Tibial nerve (tissue), 4 donors: ENCODE measurements around the gene PRUNE2. TPM values are rescaled to one million over a fixed set of nuclear protein-coding genes. Genes with fewer than 3 reads are reported as not detected.

ENCODE experiments used
- DNase-seq, 2 donors: peaks; one replicate each; pipeline ENCODE4 v3.0.0-alpha.2; 2019; ENCODE audit warnings: low spot score in 2 of 2
- H3K27ac ChIP-seq, 4 donors: fragments of 200-600 bp; sonication (generic) in 3 of 4; one replicate each; pipeline ENCODE4 v1.5.1; 2017 to 2019; ENCODE audit warnings: mild to moderate bottlenecking in 1 of 4
- H3K27me3 ChIP-seq, 2 donors: fragments of 200-600 bp; sonication (generic) in 1 of 2; one replicate each; pipeline versions ENCODE4 v1.5.1 to v1.6.0; 2017 to 2019
- H3K36me3 ChIP-seq, 3 donors: fragments of 200-600 bp; sonication (generic); one replicate each; pipeline ENCODE4 v1.5.1; 2018 to 2019
- H3K4me1 ChIP-seq, 4 donors: fragments of 200-600 bp; sonication (generic) in 3 of 4; one replicate each; pipeline ENCODE4 v1.5.1; 2017 to 2019
- H3K4me3 ChIP-seq, 4 donors: fragments of 200-600 bp; sonication (generic) in 3 of 4; one replicate each; pipeline ENCODE4 v1.5.1; 2017 to 2019; ENCODE audit warnings: mild to moderate bottlenecking in 1 of 4, moderate library complexity in 1 of 4
- H3K9me3 ChIP-seq, 4 donors: fragments of 200-600 bp; sonication (generic) in 3 of 4; one replicate each; pipeline ENCODE4 v1.5.1; 2017 to 2019
- EP300 ChIP-seq, 2 donors: sonication (generic); formaldehyde crosslinking; IDR thresholded peaks; one replicate each; pipeline ENCODE4 v1.6.1; 2017; ENCODE audit warnings: antibody characterized with exemption in 2 of 2, mild to moderate bottlenecking in 1 of 2
- POLR2A ChIP-seq, 2 donors: fragments of 450-650 bp; IDR thresholded peaks; one replicate each; pipeline ENCODE4 v1.6.1; 2017; ENCODE audit warnings: antibody characterized with exemption in 2 of 2, mild to moderate bottlenecking in 2 of 2, moderate library complexity in 2 of 2
- WGBS, 2 donors: methylation state at CpG; one replicate each; pipeline ENCODE4 v1.1.5; 2018; 5-methylcytosine and 5-hydroxymethylcytosine counted together
- total RNA-seq, 4 donors: library from RNA; depleted of rRNA; stranded (reverse); fragments of >200 nt; gene quantifications; one replicate each; pipeline ENCODE4 v1.1.0, GENCODE V29; 2016
- TF ChIP-seq, protein P1 (sequence below), 5 experiments: fragments of 200-600 bp in 3 of 5; fragments of 450-650 bp in 2 of 5; sonication (generic) in 3 of 5; IDR thresholded peaks; one replicate each; pipeline ENCODE4 v1.5.1; 2016 to 2019; ENCODE audit warnings: antibody characterized with exemption in 5 of 5, mild to moderate bottlenecking in 3 of 5, moderate library complexity in 2 of 5

PRUNE2 gene
- total RNA-seq, 4 donors from 2014 or later = 23.2 to 50.4 (median 24.2) TPM

DNA sequence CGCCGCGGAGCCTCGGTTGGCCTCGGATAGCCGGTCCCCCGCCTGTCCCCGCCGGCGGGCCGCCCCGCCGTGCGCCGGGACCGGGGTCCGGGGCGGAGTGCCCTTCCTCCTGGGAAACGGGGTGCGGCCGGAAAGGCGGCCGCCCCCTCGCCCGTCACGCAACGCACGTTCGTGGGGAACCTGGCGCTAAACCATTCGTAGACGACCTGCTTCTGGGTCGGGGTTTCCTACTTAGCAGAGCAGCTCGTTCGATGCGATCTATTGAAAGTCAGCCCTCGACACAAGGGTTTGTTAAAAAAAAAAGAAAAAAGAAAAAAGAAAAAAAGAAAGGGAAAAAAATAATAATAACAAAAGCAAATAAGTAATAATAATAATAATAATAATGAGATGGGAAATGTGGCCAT lies 334.2 kb downstream of the PRUNE2 start:
- TF ChIP-seq POLR2A (IDR thresholded peaks at IDR 0.05) = no peak
- Histone ChIP-seq H3K9me3 (peaks cover 0 to 3% (median 0%) of the 10 kb centered on the region in 4 donors), H3K27ac (peak overlapping the region in 3 of 4 donors; percentile 33 to 63 (median 62)), H3K27me3 (no peaks in the 10 kb centered on the region), H3K4me1 (peaks cover 0 to 8% (median 3%) of the 10 kb centered on the region in 4 donors), H3K4me3 (peak overlapping the region; percentile 27 to 60 (median 50)), H3K36me3 (no peaks in the 10 kb centered on the region)
- DNase-seq = no peak
- 13 to 21% methylated on average over 37 of the region's 37 CpGs for WGBS, 2 donors

DNA sequence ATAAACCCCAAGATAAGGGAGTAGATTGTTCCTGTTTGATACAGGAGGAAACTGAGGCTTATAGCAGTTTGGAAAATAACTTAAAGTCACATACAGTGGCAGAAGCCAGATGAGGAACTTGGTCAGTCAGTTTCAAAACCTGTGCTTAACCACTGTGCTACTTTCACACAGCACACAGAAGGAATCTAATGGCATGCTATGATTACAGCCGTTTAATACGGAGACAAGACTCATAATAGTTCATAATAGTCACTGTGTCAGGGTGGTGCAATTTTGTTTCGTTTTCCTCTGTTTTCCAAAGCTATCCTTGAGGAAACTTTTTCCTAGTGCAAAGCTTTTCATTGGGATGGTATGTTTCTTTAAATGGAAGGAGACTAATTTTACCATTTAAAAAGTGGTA lies 334.6 kb downstream of the PRUNE2 start:
- Histone ChIP-seq H3K4me3 (peak overlapping the region; percentile 27 to 60 (median 50)), H3K4me1 (peaks cover 0 to 8% (median 3%) of the 10 kb centered on the region in 4 donors), H3K27ac (peak overlapping the region in 3 of 4 donors; percentile 33 to 63 (median 62)), H3K36me3 (no peaks in the 10 kb centered on the region), H3K27me3 (no peaks in the 10 kb centered on the region), H3K9me3 (peaks cover 0 to 3% (median 0%) of the 10 kb centered on the region in 4 donors)
- TF ChIP-seq, protein P1, sequence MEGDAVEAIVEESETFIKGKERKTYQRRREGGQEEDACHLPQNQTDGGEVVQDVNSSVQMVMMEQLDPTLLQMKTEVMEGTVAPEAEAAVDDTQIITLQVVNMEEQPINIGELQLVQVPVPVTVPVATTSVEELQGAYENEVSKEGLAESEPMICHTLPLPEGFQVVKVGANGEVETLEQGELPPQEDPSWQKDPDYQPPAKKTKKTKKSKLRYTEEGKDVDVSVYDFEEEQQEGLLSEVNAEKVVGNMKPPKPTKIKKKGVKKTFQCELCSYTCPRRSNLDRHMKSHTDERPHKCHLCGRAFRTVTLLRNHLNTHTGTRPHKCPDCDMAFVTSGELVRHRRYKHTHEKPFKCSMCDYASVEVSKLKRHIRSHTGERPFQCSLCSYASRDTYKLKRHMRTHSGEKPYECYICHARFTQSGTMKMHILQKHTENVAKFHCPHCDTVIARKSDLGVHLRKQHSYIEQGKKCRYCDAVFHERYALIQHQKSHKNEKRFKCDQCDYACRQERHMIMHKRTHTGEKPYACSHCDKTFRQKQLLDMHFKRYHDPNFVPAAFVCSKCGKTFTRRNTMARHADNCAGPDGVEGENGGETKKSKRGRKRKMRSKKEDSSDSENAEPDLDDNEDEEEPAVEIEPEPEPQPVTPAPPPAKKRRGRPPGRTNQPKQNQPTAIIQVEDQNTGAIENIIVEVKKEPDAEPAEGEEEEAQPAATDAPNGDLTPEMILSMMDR (IDR thresholded peaks at IDR 0.05) = no peak
- TF ChIP-seq EP300 (IDR thresholded peaks at IDR 0.05) = no peak
- TF ChIP-seq POLR2A (IDR thresholded peaks at IDR 0.05) = no peak
- WGBS, 2 donors = 18 to 23% methylated on average over 3 of the region's 3 CpGs
- DNase-seq = no peak

DNA sequence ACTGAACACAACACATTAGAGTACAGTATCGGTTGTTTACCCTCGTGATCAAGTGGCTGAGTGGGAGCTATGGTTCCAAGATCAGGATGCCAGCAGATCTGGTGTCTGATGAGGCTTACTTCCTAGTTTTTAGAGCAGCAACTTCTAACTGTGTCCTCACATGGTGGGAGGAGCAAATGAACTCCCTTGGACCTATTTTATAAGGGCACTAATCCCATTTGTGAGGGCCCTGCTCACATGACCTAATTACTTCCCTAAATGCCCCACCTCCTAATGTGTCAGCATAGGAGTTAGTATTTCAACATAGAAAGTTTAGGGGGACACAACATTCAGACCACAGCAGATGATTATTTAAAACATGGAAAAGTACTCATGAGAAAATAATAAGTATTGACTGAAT lies 335.1 kb downstream of the PRUNE2 start:
- 100% methylated on average over 2 of the region's 2 CpGs for WGBS, 2 donors
- TF ChIP-seq POLR2A (IDR thresholded peaks at IDR 0.05) (no peak), EP300 (IDR thresholded peaks at IDR 0.05) (no peak)
- TF ChIP-seq, protein P1 (IDR thresholded peaks at IDR 0.05) = no peak
- no peaks in the 10 kb centered on the region for H3K36me3 ChIP-seq
- peaks cover 0 to 8% (median 3%) of the 10 kb centered on the region in 4 donors for H3K4me1 ChIP-seq
- no peak overlapping the region for H3K4me3 ChIP-seq
- peaks cover 0 to 3% (median 0%) of the 10 kb centered on the region in 4 donors for H3K9me3 ChIP-seq
- DNase-seq = no peak
- no peak overlapping the region for H3K27ac ChIP-seq
- H3K27me3 ChIP-seq = no peaks in the 10 kb centered on the region

DNA sequence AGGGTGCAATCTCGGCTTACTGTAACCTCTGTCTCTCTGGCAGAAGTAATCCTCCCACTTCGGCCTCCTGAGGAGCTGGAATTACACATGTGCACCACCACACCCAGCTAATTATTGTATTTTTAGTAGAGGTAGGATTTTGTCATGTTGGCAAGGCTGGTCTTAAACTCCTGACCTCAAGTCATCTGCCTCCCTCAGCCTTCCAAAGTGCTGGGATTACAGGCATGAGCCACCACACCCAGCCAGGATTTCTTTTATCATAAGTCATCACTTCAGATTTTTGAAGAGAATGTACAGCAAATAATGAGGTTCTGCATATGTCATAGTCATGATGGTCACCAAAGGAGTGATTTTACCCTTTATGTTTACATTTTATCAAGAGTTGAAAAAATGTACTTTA lies 338.8 kb downstream of the PRUNE2 start:
- TF ChIP-seq POLR2A (IDR thresholded peaks at IDR 0.05) (no peak), EP300 (IDR thresholded peaks at IDR 0.05) (no peak)
- TF ChIP-seq, protein P1 (IDR thresholded peaks at IDR 0.05) = no peak
- no peak overlapping the region for H3K4me3 ChIP-seq
- WGBS, 2 donors = 82 to 97% methylated on average over 2 of the region's 2 CpGs
- no peak overlapping the region for H3K27ac ChIP-seq
- H3K9me3 ChIP-seq = peaks cover 0 to 3% (median 0%) of the 10 kb centered on the region in 4 donors
- no peaks in the 10 kb centered on the region for H3K36me3 ChIP-seq
- no peaks in the 10 kb centered on the region for H3K27me3 ChIP-seq
- H3K4me1 ChIP-seq = peaks cover 0 to 18% (median 11%) of the 10 kb centered on the region in 4 donors
- no peak for DNase-seq

DNA sequence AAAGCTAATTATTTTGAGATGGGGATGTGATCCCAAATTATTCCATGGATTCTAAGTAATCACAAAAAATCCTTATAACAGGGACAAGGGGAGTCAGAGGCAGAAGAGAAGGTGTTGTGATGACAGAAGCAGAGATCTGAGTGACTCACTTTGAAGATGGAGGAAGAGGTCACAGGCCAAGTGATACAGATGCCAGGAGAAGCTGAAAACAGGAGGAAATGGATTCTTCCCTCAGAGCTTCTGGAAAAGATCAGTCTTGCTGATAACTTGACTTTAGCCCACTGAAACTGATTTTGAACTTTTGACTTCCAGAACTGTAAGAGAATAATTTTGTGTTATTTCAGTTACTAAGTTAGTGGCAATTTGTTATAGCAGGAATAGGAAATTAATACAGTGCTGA lies 341.6 kb downstream of the PRUNE2 start:
- TF ChIP-seq POLR2A (IDR thresholded peaks at IDR 0.05) = no peak
- no peak for TF ChIP-seq EP300 (IDR thresholded peaks at IDR 0.05)
- TF ChIP-seq, protein P1 (IDR thresholded peaks at IDR 0.05) = no peak
- no peak overlapping the region for H3K4me3 ChIP-seq
- no peaks in the 10 kb centered on the region for H3K9me3 ChIP-seq
- no peak overlapping the region for H3K27ac ChIP-seq
- DNase-seq = no peak
- H3K4me1 ChIP-seq = peaks cover 0 to 41% (median 30%) of the 10 kb centered on the region in 4 donors
- no peaks in the 10 kb centered on the region for H3K27me3 ChIP-seq
- H3K36me3 ChIP-seq = no peaks in the 10 kb centered on the region

DNA sequence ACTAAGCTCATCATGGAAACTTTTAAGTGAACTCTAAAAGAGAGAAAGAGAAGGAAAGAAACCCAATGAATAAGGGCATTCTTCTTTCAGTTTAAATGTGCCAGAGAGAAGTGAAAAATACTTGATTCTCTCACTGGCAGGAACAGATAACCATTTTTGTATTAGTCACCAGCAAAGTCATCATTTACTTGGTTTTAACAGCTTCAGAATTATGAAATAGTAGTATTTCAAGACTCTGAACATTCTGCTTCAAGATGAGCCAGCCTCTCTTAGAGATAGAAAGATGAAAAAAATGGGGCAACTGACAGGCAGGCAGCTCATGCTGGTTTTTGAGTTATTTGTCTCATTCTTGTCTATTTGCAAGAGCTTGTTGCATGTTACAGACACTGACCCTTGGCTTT lies 343.4 kb downstream of the PRUNE2 start:
- TF ChIP-seq, protein P1 (IDR thresholded peaks at IDR 0.05) = no peak
- TF ChIP-seq EP300 (IDR thresholded peaks at IDR 0.05) (peak in 1 of 2 donors; percentile 46), POLR2A (IDR thresholded peaks at IDR 0.05) (no peak)
- no peaks in the 10 kb centered on the region for H3K36me3 ChIP-seq
- H3K27ac ChIP-seq = peak overlapping the region in 3 of 4 donors; percentile 12 to 78 (median 53)
- no peaks in the 10 kb centered on the region for H3K9me3 ChIP-seq
- no peak overlapping the region for H3K4me3 ChIP-seq
- H3K4me1 ChIP-seq = peaks cover 0 to 41% (median 30%) of the 10 kb centered on the region in 4 donors
- H3K27me3 ChIP-seq = no peaks in the 10 kb centered on the region
- DNase-seq = no peak
